SK-N-SH (cell line): Measurements from ENCODE around the gene AUTS2. TPM values are rescaled to one million over a fixed set of nuclear protein-coding genes. Genes with fewer than 3 reads are reported as not detected.

Experiments
- CTCF ChIA-PET: fragments of 300-600, 350-600 bp; formaldehyde crosslinking; extraction: SDS; loops from one replicate; lab custom pipeline; 2021; lab: Yijun Ruan, JAX
- POLR2A ChIA-PET: fragments of 350-600 bp; sonication (Branson Sonifier 250); formaldehyde crosslinking; extraction: SDS; loops from one replicate; lab custom pipeline; 2020; ENCODE audit warnings: antibody characterized with exemption, inconsistent platforms; lab: Yijun Ruan, JAX
- DNase-seq: peaks from one replicate; pipeline ENCODE4 v3.0.0; 2012
- H2AFZ ChIP-seq: fragments of 200-600 bp; sonication (generic); 2 replicates; pipeline ENCODE4 v1.8.1; 2016; ENCODE audit warnings: antibody characterized with exemption, mild to moderate bottlenecking, low read depth
- H3F3A ChIP-seq: fragments of 200-600 bp; sonication (generic); replicated peaks from 2 replicates; pipeline ENCODE3; 2016; ENCODE audit warnings: antibody characterized with exemption, mild to moderate bottlenecking; ENCODE audit not compliant: insufficient read depth
- H3K27ac ChIP-seq, 2 experiments: fragments of 200-500 bp in 1 of 2; fragments of 200-600 bp in 1 of 2; sonication (Bioruptor generic) in 1 of 2; sonication (generic), shearing (Covaris generic) in 1 of 2; 2 replicates each; pipeline versions ENCODE4 v1.5.1 to v1.6.1; 2014 to 2016; ENCODE audit warnings: low read depth in 2 of 2, inconsistent platforms in 1 of 2, low read length in 1 of 2, mild to moderate bottlenecking in 1 of 2, mixed read lengths in 1 of 2
- H3K27me3 ChIP-seq: fragments of 200-600 bp; sonication (generic), shearing (Covaris generic); 2 replicates; pipeline ENCODE4 v1.6.1; 2016; ENCODE audit warnings: mixed run types; ENCODE audit not compliant: insufficient read depth
- H3K36me3 ChIP-seq, 2 experiments: fragments of 200-500 bp in 1 of 2; fragments of 200-600 bp in 1 of 2; sonication (Bioruptor generic) in 1 of 2; sonication (generic) in 1 of 2; replicated peaks in 1 of 2; 2 replicates each; pipeline versions ENCODE3 to v1.5.1; 2014 to 2016; ENCODE audit warnings: low read length in 1 of 2, mild to moderate bottlenecking in 1 of 2; ENCODE audit not compliant: insufficient read depth in 2 of 2, control insufficient read depth in 1 of 2
- H3K4me1 ChIP-seq, 2 experiments: fragments of 200-500 bp in 1 of 2; fragments of 200-600 bp in 1 of 2; sonication (Bioruptor generic) in 1 of 2; sonication (generic), shearing (Covaris generic) in 1 of 2; 2 replicates each; pipeline versions ENCODE4 v1.5.1 to v1.6.1; 2014 to 2016; ENCODE audit warnings: low read depth in 1 of 2, low read length in 1 of 2, mixed run types in 1 of 2; ENCODE audit not compliant: insufficient read depth in 2 of 2, control insufficient read depth in 1 of 2
- H3K4me2 ChIP-seq: fragments of 200-600 bp; sonication (generic), shearing (Covaris generic); 2 replicates; pipeline ENCODE4 v1.6.1; 2017; ENCODE audit warnings: mixed run types
- H3K4me3 ChIP-seq, 2 experiments: fragments of 200-500 bp in 1 of 2; fragments of 200-600 bp in 1 of 2; sonication (Bioruptor generic) in 1 of 2; sonication (generic), shearing (Covaris generic) in 1 of 2; 2 replicates each; pipeline versions ENCODE4 v1.5.1 to v1.8.1; 2014 to 2016; ENCODE audit warnings: low read depth in 2 of 2, inconsistent platforms in 1 of 2, low read length in 1 of 2, mild to moderate bottlenecking in 1 of 2, mixed read lengths in 1 of 2, moderate library complexity in 1 of 2
- H3K79me2 ChIP-seq: fragments of 200-600 bp; sonication (generic); 2 replicates; pipeline ENCODE4 v1.8.1; 2017; ENCODE audit warnings: mild to moderate bottlenecking; ENCODE audit not compliant: insufficient read depth
- H3K9ac ChIP-seq: fragments of 200-600 bp; sonication (generic); 2 replicates; pipeline ENCODE4 v1.6.1; 2017; ENCODE audit warnings: mixed run types
- H3K9me2 ChIP-seq: fragments of 200-600 bp; sonication (generic); 2 replicates; pipeline ENCODE4 v1.6.1; 2017; ENCODE audit warnings: mixed run types
- H3K9me3 ChIP-seq: fragments of 200-600 bp; sonication (generic); 2 replicates; pipeline ENCODE4 v1.6.1; 2017; ENCODE audit warnings: mixed run types, mild to moderate bottlenecking, moderate library complexity
- H4K20me1 ChIP-seq: fragments of 200-600 bp; sonication (generic); 2 replicates; pipeline ENCODE4 v1.6.1; 2017; ENCODE audit warnings: mild to moderate bottlenecking, mixed run types; ENCODE audit not compliant: insufficient read depth
- CHD2 ChIP-seq: fragments of 150-350 bp; IDR thresholded peaks from 2 replicates; pipeline ENCODE4 v1.6.1; 2018; ENCODE audit warnings: low read length; ENCODE audit not compliant: partially characterized antibody
- CTCF ChIP-seq: fragments of 200-600 bp; sonication (generic); IDR thresholded peaks from 2 replicates; pipeline ENCODE4 v1.6.1; 2017; ENCODE audit warnings: antibody characterized with exemption, mild to moderate bottlenecking, moderate library complexity
- EZH2phosphoT487 ChIP-seq: fragments of 200-600 bp; sonication (generic); IDR thresholded peaks from 2 replicates; pipeline ENCODE4 v1.6.1; 2017; ENCODE audit warnings: low read depth, mixed run types, mild to moderate bottlenecking, antibody characterized with exemption, moderate library complexity, borderline replicate concordance
- FOSL2 ChIP-seq: IDR thresholded peaks from 2 replicates; pipeline ENCODE4 v1.4.0; 2012; ENCODE audit warnings: low read depth, mild to moderate bottlenecking, moderate library complexity, borderline replicate concordance
- FOXJ3 ChIP-seq: sonication (generic); formaldehyde crosslinking; IDR thresholded peaks from 2 replicates; pipeline ENCODE4 v1.5.1; 2020; ENCODE audit warnings: mild to moderate bottlenecking, missing genetic modification reagents
- JUND ChIP-seq: IDR thresholded peaks from 2 replicates; pipeline ENCODE4 v1.4.0; 2012
- MXI1 ChIP-seq: IDR thresholded peaks from 2 replicates; pipeline ENCODE4 v1.6.1; 2012; ENCODE audit warnings: mild to moderate bottlenecking, low read depth, low read length, improper control_type of control experiment
- NFIC ChIP-seq: IDR thresholded peaks from 2 replicates; pipeline ENCODE4 v1.4.0; 2012; ENCODE audit warnings: borderline replicate concordance
- NRF1 ChIP-seq: IDR thresholded peaks from 2 replicates; pipeline ENCODE4 v1.6.1; 2012; ENCODE audit warnings: low read depth, mild to moderate bottlenecking, low read length
- PBX3 ChIP-seq: IDR thresholded peaks from 2 replicates; pipeline ENCODE4; 2012
- RAD21 ChIP-seq: IDR thresholded peaks from 2 replicates; pipeline ENCODE4 v1.6.1; 2012; ENCODE audit warnings: mild to moderate bottlenecking, low read length
- RCOR1 ChIP-seq: fragments of 150-350 bp; IDR thresholded peaks from 2 replicates; pipeline ENCODE4 v1.6.1; 2017; ENCODE audit warnings: antibody characterized with exemption, low read length
- RXRA ChIP-seq: IDR thresholded peaks from 2 replicates; pipeline ENCODE4 v1.4.0; 2012; ENCODE audit warnings: low read depth, mild to moderate bottlenecking, borderline replicate concordance
- TAF1 ChIP-seq: IDR thresholded peaks from 2 replicates; pipeline ENCODE4 v1.6.1; 2012; ENCODE audit warnings: low read depth, mild to moderate bottlenecking, low read length, moderate library complexity, borderline replicate concordance
- USF2 ChIP-seq: fragments of 150-350 bp; IDR thresholded peaks from 2 replicates; pipeline ENCODE4 v1.6.1; 2017; ENCODE audit warnings: antibody characterized with exemption, low read length, low read depth, borderline replicate concordance
- ZBTB33 ChIP-seq: IDR thresholded peaks from 2 replicates; pipeline ENCODE4 v1.4.0; 2012; ENCODE audit warnings: low read depth, borderline replicate concordance
- WGBS: methylation state at CpG from one replicate; pipeline ENCODE4 v1.1.6; 2017; ENCODE audit warnings: low lambda C conversion rate; 5-methylcytosine and 5-hydroxymethylcytosine counted together
- polyA plus RNA-seq, 3 experiments: library from polyadenylated mRNA; depleted of rRNA; stranded (reverse); fragments of >200 nt; gene quantifications; 2 replicates each; pipeline ENCODE4 v1.2.3, GENCODE V29; 2012

Gene AUTS2
- polyA plus RNA-seq, 1 of the 3 experiments (the other 2 are of a cell fraction) = 15.6 TPM

- no peaks in the 10 kb centered on the region for H3K9me3 ChIP-seq
- H3K79me2 ChIP-seq = no peaks in the 10 kb centered on the region
- no peak for DNase-seq
- no peaks in the 10 kb centered on the region for H3K36me3 ChIP-seq
- no peak overlapping the region for H3K9ac ChIP-seq
- H3F3A ChIP-seq = no peaks in the 10 kb centered on the region
- H3K27me3 ChIP-seq = no peaks in the 10 kb centered on the region
- ChIA-PET CTCF (interaction anchor here (0.9 to 12.3 kb wide), 3 partner anchors 12 to 100 kb away, joined by 3 to 97 read pairs (median 36); no protein-coding TSS in a partner anchor), POLR2A (interaction anchor here (1.3 kb wide), 1 partner anchor 17 kb away, joined by 3 read pairs; no protein-coding TSS in a partner anchor)
- H2AFZ ChIP-seq = peak overlapping the region; percentile 27; the same call in 1 of the 2 replicates
- H3K4me2 ChIP-seq = peak overlapping the region; percentile 76
- H3K4me3 ChIP-seq = peak overlapping the region; percentile 48 to 50; a peak in 3 of 4 replicates
- WGBS = 74% methylated on average over 6 of the region's 6 CpGs
- no peaks in the 10 kb centered on the region for H3K9me2 ChIP-seq
- H4K20me1 ChIP-seq = no peaks in the 10 kb centered on the region
- no peak for TF ChIP-seq FOSL2
- TF ChIP-seq TAF1 = no peak
- TF ChIP-seq NFIC = no peak
- no peak for TF ChIP-seq USF2
- no peak for TF ChIP-seq FOXJ3 (CRISPR knock-in tag)
- no peak for TF ChIP-seq JUND
- TF ChIP-seq RCOR1 = no peak
- no peak for TF ChIP-seq EZH2phosphoT487
- no peak for TF ChIP-seq NRF1
- no peak for TF ChIP-seq CHD2
- no peak for TF ChIP-seq PBX3
- TF ChIP-seq RXRA = no peak
- no peak for TF ChIP-seq MXI1
- no peak for TF ChIP-seq RAD21
- no peak for TF ChIP-seq CTCF
- TF ChIP-seq ZBTB33 = no peak
- H3K4me1 ChIP-seq = peaks cover 0 to 27% of the 10 kb centered on the region in 2 experiments; a peak in 2 of 4 replicates
- H3K27ac ChIP-seq = no peak overlapping the region
Observed at GRCh38 chr7:70595370-70595754, 997.1 kb downstream of the AUTS2 start.
